ENCODE data around the gene FBXL17.

- TF ChIP-seq ZNF324 (CRISPR knock-in tag; IDR thresholded peaks at IDR 0.05) (no peak), CTBP1 (IDR thresholded peaks at IDR 0.05; ENCODE audit: borderline replicate concordance) (no peak), POLR2A (conservative IDR thresholded peaks at IDR 0.05) (no peak), TAF1 (IDR thresholded peaks at IDR 0.05; ENCODE audit: control insufficient read depth, extremely low read depth, insufficient read depth, low read length, severe bottlenecking) (no peak), CTCF (IDR thresholded peaks at IDR 0.05 in 2 of 3, conservative IDR thresholded peaks at IDR 0.05 in 1 of 3; ENCODE audit: insufficient read depth in 2 of 3, low read depth in 1 of 3, low read length in 3 of 3) (no peak), SMAD2 (IDR thresholded peaks at IDR 0.05; ENCODE audit: low read depth, low read length) (no peak), KLF6 (CRISPR knock-in tag; IDR thresholded peaks at IDR 0.05; ENCODE audit: borderline replicate concordance) (no peak), ZBTB2 (IDR thresholded peaks at IDR 0.05) (no peak), EGR1 (conservative IDR thresholded peaks at IDR 0.05) (no peak), MAFK (IDR thresholded peaks at IDR 0.05; ENCODE audit: low read length) (no peak), MAZ (CRISPR knock-in tag; conservative IDR thresholded peaks at IDR 0.05 in 1 of 2, IDR thresholded peaks at IDR 0.05 in 1 of 2) (no peak)
Observed at GRCh38 chr5:108220834-108221233, 161.1 kb downstream of the FBXL17 start.

All from K562 (cell line).